ENCODE results near the gene MYO3B. TPM values are rescaled to one million over a fixed set of nuclear protein-coding genes. Genes with fewer than 3 reads are reported as not detected.
A peak's percentile ranks its signal among the peaks of the same experiment; 100 is the strongest.

MYO3B gene, protein sequence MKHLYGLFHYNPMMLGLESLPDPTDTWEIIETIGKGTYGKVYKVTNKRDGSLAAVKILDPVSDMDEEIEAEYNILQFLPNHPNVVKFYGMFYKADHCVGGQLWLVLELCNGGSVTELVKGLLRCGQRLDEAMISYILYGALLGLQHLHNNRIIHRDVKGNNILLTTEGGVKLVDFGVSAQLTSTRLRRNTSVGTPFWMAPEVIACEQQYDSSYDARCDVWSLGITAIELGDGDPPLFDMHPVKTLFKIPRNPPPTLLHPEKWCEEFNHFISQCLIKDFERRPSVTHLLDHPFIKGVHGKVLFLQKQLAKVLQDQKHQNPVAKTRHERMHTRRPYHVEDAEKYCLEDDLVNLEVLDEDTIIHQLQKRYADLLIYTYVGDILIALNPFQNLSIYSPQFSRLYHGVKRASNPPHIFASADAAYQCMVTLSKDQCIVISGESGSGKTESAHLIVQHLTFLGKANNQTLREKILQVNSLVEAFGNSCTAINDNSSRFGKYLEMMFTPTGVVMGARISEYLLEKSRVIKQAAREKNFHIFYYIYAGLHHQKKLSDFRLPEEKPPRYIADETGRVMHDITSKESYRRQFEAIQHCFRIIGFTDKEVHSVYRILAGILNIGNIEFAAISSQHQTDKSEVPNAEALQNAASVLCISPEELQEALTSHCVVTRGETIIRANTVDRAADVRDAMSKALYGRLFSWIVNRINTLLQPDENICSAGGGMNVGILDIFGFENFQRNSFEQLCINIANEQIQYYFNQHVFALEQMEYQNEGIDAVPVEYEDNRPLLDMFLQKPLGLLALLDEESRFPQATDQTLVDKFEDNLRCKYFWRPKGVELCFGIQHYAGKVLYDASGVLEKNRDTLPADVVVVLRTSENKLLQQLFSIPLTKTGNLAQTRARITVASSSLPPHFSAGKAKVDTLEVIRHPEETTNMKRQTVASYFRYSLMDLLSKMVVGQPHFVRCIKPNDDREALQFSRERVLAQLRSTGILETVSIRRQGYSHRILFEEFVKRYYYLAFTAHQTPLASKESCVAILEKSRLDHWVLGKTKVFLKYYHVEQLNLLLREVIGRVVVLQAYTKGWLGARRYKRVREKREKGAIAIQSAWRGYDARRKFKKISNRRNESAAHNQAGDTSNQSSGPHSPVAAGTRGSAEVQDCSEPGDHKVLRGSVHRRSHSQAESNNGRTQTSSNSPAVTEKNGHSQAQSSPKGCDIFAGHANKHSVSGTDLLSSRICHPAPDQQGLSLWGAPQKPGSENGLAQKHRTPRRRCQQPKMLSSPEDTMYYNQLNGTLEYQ (N-terminal part only)
- total RNA-seq: under 1 TPM; 0.04 to 0.08 TPM

DNA sequence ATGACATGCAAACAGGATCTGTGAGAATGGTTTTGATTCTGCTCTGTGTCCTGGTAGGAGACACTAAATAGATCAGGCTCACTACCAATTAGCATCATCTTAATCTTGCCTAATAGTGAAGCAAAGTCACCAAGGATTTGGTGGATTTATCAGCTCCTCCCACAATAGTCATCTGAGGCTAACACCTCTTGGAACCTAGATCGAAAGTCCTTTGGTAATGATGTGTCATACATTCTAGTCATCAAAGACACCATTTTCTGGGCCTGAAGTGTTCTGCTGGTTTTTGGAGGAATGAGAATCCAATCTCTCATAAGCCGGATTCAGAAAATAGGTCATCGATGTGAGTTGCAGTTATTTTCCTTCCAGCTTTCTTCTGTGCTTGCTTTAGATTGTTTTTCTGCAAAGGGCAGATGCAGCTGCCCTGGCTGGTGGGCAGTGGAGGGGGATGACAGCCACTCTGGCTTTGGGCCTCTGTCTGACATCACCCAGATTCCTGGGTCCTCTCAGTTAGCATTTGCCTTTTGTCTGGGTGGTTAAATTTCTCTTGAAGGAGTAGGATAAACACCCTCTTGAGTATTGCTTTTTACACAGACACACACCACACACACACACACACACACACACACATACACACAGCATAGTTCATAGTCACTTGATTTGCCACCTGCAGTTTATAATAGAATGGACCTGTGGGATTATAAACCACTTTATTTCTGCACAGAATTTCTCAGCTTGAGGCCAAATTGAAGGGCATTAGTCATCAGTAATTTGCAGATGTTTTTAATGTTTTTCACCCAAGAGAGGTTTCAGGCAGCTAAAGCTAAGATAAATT lies at the start of gene MYO3B:
TSS of gene MYO3B (plus strand) at position 198 of the 832 bp plus-strand sequence. CDS start at position 339, 141 bp downstream.
- H3K36me3 Mint-ChIP-seq: no peaks in the 10 kb centered on the region
- no peak for DNase-seq

DNA sequence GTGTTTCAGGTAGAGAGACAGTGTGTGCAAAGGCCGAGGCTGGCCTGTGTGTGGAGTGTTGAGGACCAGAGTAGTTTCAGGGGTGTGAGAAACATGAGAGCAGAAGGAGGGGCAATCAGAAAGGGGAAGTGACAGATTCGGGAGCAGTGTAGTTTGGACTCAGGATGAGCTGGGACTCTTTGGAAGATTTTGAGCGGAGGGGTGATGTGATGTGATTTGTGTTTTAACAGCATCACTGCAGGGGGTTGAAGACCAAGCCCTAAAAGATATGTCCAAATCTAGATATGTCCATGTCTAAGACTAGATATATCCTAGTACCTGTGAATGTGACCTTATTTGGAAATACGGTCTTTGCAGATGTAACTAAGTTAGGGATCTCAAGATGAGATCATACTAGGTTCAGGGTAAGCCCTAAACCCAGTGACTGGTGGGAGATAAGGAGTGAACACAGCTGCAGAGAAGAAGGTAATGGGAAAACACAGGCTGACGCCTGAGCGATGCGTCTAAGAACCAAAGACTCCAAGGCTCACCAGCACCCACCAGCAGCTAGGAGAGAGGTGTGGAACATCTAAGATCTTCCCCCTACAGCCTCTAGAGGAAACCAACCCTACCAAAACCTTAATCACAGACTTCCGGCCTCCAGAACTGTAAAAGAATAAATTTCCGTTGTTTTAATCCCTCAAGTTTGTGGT lies 38.5 kb upstream of the MYO3B start:
- H3K4me1 Mint-ChIP-seq: no peaks in the 10 kb centered on the region
- peaks cover 4% of the 10 kb centered on the region for H3K27me3 Mint-ChIP-seq
- no peak overlapping the region for H3K4me3 Mint-ChIP-seq
- H3K27ac Mint-ChIP-seq: no peak overlapping the region
- peaks cover 7% of the 10 kb centered on the region for H3K9me3 Mint-ChIP-seq
- DNase-seq: no peak
- H3K36me3 Mint-ChIP-seq: no peaks in the 10 kb centered on the region

More for the DNA sequence above, at the start of gene MYO3B:
- H3K27ac Mint-ChIP-seq: peak within 1 kb of the TSS; percentile 34
- no peaks in the 10 kb centered on the region for H3K27me3 Mint-ChIP-seq
- no peak within 1 kb of the TSS for H3K4me3 Mint-ChIP-seq
- H3K4me1 Mint-ChIP-seq: peaks cover 16% of the 10 kb centered on the region
- no peaks in the 10 kb centered on the region for H3K9me3 Mint-ChIP-seq

DNA sequence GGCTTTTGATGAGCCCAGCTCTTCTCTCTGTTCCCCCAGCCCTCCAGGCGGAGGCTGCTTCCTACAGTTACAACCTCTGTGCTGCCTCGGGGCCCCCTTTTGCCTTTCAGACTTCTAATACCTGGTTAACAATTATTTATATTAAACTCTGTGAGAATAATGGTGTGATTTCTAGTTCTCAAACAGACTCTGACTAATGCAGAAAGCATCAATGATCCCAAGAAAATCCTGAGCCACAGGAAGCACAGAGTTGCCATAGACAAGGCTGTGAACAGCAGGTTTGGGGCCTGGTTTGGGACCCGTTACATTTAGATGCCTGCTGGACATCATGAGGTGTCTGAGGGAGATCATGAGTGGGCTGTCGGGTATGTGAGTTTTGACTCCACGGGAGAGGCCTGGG lies 37.4 kb upstream of the MYO3B start:
- Mint-ChIP-seq H3K27ac (no peak overlapping the region), H3K36me3 (no peaks in the 10 kb centered on the region), H3K4me3 (no peak overlapping the region), H3K4me1 (no peaks in the 10 kb centered on the region), H3K9me3 (peaks cover 3% of the 10 kb centered on the region), H3K27me3 (peaks cover 4% of the 10 kb centered on the region)
- DNase-seq: no peak

DNA sequence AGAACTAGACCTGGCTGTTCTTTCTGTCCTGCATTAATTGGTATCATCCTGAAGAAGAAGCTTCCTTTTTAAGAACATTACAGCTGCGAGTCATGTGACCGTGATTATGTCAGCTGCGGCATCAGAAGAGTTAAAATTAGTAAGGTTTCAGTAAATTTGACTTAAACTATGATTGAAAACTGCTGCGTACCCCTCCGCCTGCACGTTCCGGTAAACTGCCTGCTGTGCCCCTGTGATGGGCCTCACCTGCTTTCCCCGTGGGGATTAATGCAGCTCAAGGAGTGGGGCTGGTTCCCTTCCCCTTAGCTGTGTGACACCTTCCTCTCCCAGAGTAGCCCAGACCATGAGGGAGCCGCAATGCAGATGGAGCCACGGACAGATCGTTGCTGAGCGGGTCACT lies 36.1 kb upstream of the MYO3B start:
- H3K27me3 Mint-ChIP-seq: peaks cover 4% of the 10 kb centered on the region
- no peaks in the 10 kb centered on the region for H3K36me3 Mint-ChIP-seq
- H3K4me1 Mint-ChIP-seq: no peaks in the 10 kb centered on the region

DNA sequence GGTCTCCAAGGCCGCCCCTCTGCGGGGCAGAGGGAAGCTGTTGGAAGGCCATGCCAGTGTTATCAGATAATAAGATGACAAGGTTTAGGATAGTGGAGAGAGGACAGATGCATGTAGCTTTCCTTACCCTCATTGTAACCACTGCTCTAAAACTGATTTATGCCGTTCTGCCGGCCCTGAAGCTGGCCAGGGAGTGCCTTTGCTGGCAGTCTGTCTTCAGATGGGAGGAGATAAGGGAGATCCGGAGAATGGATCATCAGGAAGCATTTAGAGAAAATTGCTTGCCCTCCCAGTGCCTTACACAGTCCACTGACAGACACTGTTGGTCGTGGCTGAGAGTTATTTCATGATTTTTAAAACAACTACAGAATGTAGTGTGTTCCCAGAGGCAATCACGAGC lies 35.4 kb upstream of the MYO3B start:
- Mint-ChIP-seq H3K36me3 (no peaks in the 10 kb centered on the region), H3K9me3 (no peaks in the 10 kb centered on the region), H3K27ac (no peak overlapping the region), H3K27me3 (peaks cover 4% of the 10 kb centered on the region), H3K4me3 (no peak overlapping the region), H3K4me1 (no peaks in the 10 kb centered on the region)
- DNase-seq: no peak

More for the DNA sequence above, 36.1 kb upstream of the MYO3B start:
- H3K9me3 Mint-ChIP-seq: no peaks in the 10 kb centered on the region
- DNase-seq: no peak
- no peak overlapping the region for H3K27ac Mint-ChIP-seq
- no peak overlapping the region for H3K4me3 Mint-ChIP-seq

DNA sequence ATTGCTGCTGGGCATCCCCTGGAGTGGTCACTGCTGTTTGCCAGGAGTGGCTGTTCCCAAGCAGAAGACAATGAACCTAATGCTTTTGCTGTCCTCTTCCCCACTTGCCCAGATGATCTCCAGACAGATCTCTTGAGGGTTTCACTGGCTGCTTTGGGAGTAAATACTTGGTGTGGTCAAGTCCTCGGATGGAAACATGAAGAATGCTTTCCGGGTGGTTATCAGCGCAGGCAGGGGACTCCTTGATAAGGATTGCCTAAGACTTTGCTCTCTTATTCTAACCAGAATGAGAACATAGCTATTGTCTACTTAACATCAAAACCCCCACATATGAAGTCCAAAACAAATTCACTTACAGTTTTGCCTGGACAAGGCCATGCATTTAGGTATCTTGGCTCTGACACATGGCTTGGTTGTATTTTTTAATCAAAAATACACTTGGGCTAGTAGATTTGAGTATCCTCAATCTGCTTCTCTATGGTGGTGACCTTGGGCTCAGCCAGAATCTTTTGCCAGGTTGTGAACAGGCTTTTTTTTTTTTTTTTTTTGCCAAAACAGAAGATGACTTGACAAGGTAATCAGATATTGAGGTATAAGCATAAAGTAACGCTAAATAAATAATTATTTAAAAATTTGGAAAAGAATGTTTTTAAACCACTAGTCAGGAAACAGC lies 34.8 kb upstream of the MYO3B start:
- DNase-seq: no peak
- H3K27ac Mint-ChIP-seq: no peak overlapping the region
- no peaks in the 10 kb centered on the region for H3K36me3 Mint-ChIP-seq
- H3K4me3 Mint-ChIP-seq: no peak overlapping the region
- peaks cover 4% of the 10 kb centered on the region for H3K27me3 Mint-ChIP-seq
- no peaks in the 10 kb centered on the region for H3K4me1 Mint-ChIP-seq
- no peaks in the 10 kb centered on the region for H3K9me3 Mint-ChIP-seq

DNA sequence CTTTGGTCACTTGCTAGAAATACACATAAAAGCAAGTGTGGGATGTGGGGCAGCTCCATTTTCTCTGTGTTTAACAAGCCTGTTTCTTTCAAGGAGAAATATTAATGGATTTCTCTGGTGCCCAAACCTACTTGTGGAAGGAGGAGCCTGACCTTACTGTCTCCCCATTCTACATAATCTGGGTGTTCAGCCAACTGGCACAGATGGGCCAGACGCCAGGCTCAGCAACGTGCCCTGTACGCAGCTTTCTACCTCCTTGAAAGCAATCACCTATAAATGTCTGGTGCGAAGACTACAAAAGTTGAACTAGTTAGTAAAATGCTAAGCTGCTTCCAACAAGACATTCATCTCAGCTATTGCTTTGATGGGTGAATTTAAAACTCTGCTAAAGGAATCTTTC lies 33.2 kb upstream of the MYO3B start:
- no peak for DNase-seq
- H3K9me3 Mint-ChIP-seq: peaks cover 2% of the 10 kb centered on the region

DNA sequence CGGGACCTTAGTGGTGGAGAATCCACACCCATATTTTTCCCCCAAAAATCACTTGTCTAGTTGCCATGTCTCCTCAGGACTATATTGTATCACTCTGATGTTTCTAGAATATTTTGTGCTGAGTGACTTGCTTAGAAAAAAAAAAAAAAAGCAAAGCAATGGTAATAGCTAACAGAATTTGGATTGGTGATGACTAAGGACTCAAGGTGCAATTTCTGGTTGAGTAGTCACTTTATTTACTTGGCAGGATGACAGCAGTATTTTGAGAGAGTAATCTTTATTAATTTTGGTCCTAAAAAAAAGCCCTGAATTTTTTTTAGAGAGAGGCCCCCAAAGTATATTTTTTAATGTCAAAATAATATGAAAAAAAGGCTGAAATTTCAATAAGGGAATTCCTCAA lies 32.8 kb upstream of the MYO3B start:
- peaks cover 2% of the 10 kb centered on the region for H3K9me3 Mint-ChIP-seq
- H3K36me3 Mint-ChIP-seq: no peaks in the 10 kb centered on the region
- peaks cover 4% of the 10 kb centered on the region for H3K27me3 Mint-ChIP-seq
- no peak overlapping the region for H3K27ac Mint-ChIP-seq
- no peak for DNase-seq
- H3K4me1 Mint-ChIP-seq: no peaks in the 10 kb centered on the region
- no peak overlapping the region for H3K4me3 Mint-ChIP-seq

More for the DNA sequence above, 33.2 kb upstream of the MYO3B start:
- Mint-ChIP-seq H3K4me3 (no peak overlapping the region), H3K27me3 (peaks cover 4% of the 10 kb centered on the region), H3K27ac (no peak overlapping the region), H3K4me1 (no peaks in the 10 kb centered on the region), H3K36me3 (no peaks in the 10 kb centered on the region)

DNA sequence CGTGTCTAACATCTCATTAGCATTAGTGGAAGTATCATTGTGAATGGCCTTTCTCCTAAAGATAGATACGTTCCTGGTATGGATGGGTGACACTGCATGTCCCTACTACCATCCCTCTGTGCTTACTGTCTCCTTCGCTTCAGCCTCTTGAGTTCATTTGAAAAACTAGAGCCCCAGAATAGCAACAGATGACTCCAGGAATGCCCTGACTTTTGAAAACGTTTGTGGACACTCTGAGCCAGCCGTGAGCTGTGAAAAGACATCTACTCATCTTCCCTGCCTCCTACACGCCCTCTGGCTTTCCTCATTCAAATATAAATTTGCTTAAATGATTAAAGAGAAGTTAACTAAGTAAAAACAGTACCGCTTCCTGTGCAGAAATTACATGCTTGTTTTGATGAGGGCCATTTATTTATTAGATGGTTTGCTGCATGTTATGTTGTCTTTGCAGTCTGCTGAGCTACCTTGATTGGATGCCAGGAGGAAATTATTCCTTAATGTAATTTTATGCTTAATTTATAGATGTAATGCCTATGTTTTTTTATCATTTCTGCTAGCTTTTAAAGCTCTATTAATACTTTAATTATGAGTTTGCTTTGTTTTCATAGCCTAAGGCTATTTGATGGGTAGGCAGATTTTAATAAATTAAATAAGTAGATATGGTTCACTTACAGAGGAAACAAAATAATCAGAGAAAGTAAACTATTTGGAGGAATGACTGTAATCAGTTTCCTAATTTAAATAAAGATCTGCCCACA lies 32.1 kb upstream of the MYO3B start:
- Mint-ChIP-seq H3K9me3 (peaks cover 2% of the 10 kb centered on the region), H3K36me3 (no peaks in the 10 kb centered on the region), H3K27ac (no peak overlapping the region), H3K27me3 (peaks cover 4% of the 10 kb centered on the region), H3K4me1 (no peaks in the 10 kb centered on the region), H3K4me3 (no peak overlapping the region)
- DNase-seq: no peak

DNA sequence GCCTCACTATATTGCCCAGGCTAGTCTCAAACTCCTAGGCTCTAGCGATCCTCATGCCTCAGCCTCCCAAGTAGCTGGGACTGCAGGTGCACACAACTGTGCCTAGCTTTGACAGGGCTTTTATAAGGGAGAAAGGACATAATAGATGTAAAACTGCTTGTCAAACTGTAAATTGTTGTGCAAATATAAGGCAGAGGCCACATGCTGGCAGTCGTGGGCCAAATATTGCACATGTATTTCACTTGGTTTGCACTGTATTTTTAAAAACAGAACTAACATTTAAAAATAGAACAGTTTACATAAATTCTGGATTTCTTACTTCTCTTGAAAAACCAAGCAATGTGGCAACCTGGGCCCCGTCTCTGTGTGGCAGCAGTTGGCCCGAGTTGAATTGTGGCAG lies 31.2 kb upstream of the MYO3B start:
- DNase-seq: no peak
- no peaks in the 10 kb centered on the region for H3K36me3 Mint-ChIP-seq
- H3K4me3 Mint-ChIP-seq: no peak overlapping the region
- peaks cover 4% of the 10 kb centered on the region for H3K27me3 Mint-ChIP-seq
- H3K9me3 Mint-ChIP-seq: peaks cover 2% of the 10 kb centered on the region
- H3K4me1 Mint-ChIP-seq: no peaks in the 10 kb centered on the region
- H3K27ac Mint-ChIP-seq: no peak overlapping the region

DNA sequence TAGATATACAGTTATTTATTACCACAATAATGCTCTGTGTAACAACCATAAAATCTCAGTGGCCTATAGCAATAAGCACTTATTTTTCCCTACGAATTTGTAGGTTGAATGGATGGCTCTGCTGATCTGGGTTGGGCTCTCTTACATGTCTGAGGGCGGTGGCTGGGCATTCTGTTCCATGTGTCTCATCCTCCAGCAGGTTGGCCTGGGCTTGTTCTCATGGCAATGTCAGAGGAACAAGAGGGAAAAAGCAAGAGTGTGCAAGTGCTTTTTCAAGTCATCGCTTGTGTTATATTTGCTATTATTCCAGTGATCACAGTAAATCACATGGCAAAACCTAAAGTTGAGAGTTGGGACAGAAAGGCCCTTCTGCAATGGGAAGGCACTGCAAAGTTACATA lies 30.4 kb upstream of the MYO3B start:
- Mint-ChIP-seq H3K27me3 (peaks cover 4% of the 10 kb centered on the region), H3K4me1 (no peaks in the 10 kb centered on the region), H3K9me3 (peaks cover 2% of the 10 kb centered on the region), H3K36me3 (no peaks in the 10 kb centered on the region), H3K4me3 (no peak overlapping the region), H3K27ac (no peak overlapping the region)
- no peak for DNase-seq

DNA sequence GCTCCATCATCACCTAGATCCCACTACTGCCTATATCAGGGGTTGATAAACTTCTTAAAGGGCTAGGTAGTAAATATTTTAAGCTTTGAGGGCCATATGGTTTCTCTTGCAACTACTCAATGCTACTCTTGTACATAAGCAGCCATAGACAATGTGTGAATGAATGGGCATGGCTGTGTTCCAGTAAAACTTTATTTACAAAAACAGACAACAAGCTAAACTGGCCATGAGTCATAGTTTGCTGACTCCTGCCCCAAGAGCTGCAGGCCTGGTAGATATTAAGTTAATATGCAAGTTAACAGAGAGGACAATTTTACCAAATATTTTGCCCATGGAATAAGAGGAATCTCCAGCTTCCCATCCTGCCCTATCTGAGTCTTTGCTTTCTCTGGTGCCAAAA lies 29.8 kb upstream of the MYO3B start:
- Mint-ChIP-seq H3K4me1 (no peaks in the 10 kb centered on the region), H3K27me3 (peaks cover 4% of the 10 kb centered on the region), H3K27ac (no peak overlapping the region), H3K9me3 (peaks cover 2% of the 10 kb centered on the region), H3K4me3 (no peak overlapping the region), H3K36me3 (no peaks in the 10 kb centered on the region)
- DNase-seq: no peak

DNA sequence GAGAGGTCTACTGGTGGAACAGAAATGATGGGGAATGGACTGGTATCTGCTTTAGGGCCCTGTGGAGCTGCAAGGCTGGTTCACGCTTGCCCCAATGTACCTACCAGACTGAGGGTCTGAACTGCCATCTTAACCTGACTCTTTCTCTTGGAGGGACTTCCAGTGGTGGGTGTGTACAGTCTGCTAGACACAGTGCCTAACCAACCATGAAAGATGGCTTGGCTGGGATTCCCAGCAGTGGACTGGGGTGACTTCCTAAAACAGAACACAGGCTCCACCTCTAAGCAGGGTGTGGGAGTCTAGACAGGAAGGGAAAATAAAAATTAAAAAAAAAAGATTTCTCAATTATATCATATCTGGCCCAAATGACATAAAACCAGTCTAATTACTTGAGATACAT lies 25.5 kb upstream of the MYO3B start:
- Mint-ChIP-seq H3K27me3 (no peaks in the 10 kb centered on the region), H3K4me1 (no peaks in the 10 kb centered on the region), H3K4me3 (no peak overlapping the region), H3K36me3 (no peaks in the 10 kb centered on the region), H3K27ac (no peak overlapping the region), H3K9me3 (peaks cover 2% of the 10 kb centered on the region)
- no peak for DNase-seq

Measured in activated naive CD8-positive, alpha-beta T cell treated with anti-CD3 and anti-CD28 coated beads for 36 hours (primary cell).